ENCODE measurements around the gene DUS1L. TPM values are rescaled to one million over a fixed set of nuclear protein-coding genes. Genes with fewer than 3 reads are reported as not detected.
A peak's percentile ranks its signal among the peaks of the same experiment; 100 is the strongest.

DUS1L gene
- total and polyA plus RNA-seq, 2 donors (not counting 1 experiment from before 2014, with no cell fraction given): 109 to 241 TPM

GRCh38 chr17:82053556-82054263, 11.9 kb downstream of the DUS1L start:
- intact Hi-C loops (cut with micrococcal nuclease): no loop called here
- peaks cover 11% of the 10 kb centered on the region for H3K4me1 Mint-ChIP-seq
- H3K27ac Mint-ChIP-seq: peak overlapping the region; percentile 15
- Histone ChIP-seq H3K9ac (ENCODE audit: low read length) (no peak overlapping the region), H3K9me3 (ENCODE audit: control extremely low read depth in 1 of 3, control insufficient read depth in 2 of 3, insufficient read depth in 1 of 3, low read length in 2 of 3) (no peaks in the 10 kb centered on the region), H2AFZ (ENCODE audit: insufficient read depth, low read depth, low read length, poor library complexity, severe bottlenecking) (no peak overlapping the region), H3K27me3 (replicated peaks in 1 of 4; ENCODE audit: control extremely low read depth in 1 of 4, control insufficient read depth in 3 of 4, insufficient read depth in 4 of 4, low read length in 3 of 4) (no peaks in the 10 kb centered on the region), H3K36me3 (replicated peaks in 1 of 2; ENCODE audit: control extremely low read depth in 1 of 2, control insufficient read depth in 1 of 2, extremely low read depth in 1 of 2, insufficient read depth in 2 of 2, low read length in 1 of 2) (peaks cover 0 to 30% of the 10 kb centered on the region in 2 experiments), H3K4me1 (ENCODE audit: control insufficient read depth in 2 of 2, insufficient read depth in 2 of 2, low read length in 2 of 2) (peaks cover 20 to 34% of the 10 kb centered on the region in 2 donors), H3K4me2 (replicated peaks; ENCODE audit: low read depth, low read length, poor library complexity, severe bottlenecking) (no peak overlapping the region), H3K27ac (ENCODE audit: low read length in 2 of 2) (no peak overlapping the region), H4K20me1 (ENCODE audit: control insufficient read depth, insufficient read depth, low read length, poor library complexity, severe bottlenecking) (peaks cover 19% of the 10 kb centered on the region), H3K4me3 (ENCODE audit: control extremely low read depth in 1 of 5, extremely low read depth in 1 of 5, insufficient read depth in 1 of 5, low read depth in 2 of 5, low read length in 4 of 5) (no peak overlapping the region), H3K79me2 (ENCODE audit: control insufficient read depth, insufficient read depth, low read length) (peaks cover 29% of the 10 kb centered on the region)
- no peaks in the 10 kb centered on the region for H3K27me3 Mint-ChIP-seq
- DNase-seq (no peak), ATAC-seq (ENCODE audit: low read depth) (no peak)
- 98% methylated on average over 28 of the region's 28 CpGs for WGBS (ENCODE audit: insufficient coverage)
- H3K4me3 Mint-ChIP-seq: peak overlapping the region; percentile 80
- ChIA-PET POLR2A (interaction anchor here (1.9 kb wide), 1 partner anchor 16 kb away, joined by 6 read pairs; the partner anchor contains the start of gene DCXR), CTCF (interaction anchor here (1.6 kb wide), 1 partner anchor 94 kb away, joined by 4 read pairs; no protein-coding TSS in a partner anchor)
- no peaks in the 10 kb centered on the region for H3K9me3 Mint-ChIP-seq (ENCODE audit: insufficient read depth)
- TF ChIP-seq EZH2 (IDR thresholded peaks at IDR 0.05; ENCODE audit: borderline replicate concordance, insufficient read depth, low read depth, low read length, poor library complexity, severe bottlenecking): no peak

GRCh38 chr17:82053130-82053529, 12.5 kb downstream of the DUS1L start:
- no peaks in the 10 kb centered on the region for H3K9me3 Mint-ChIP-seq (ENCODE audit: insufficient read depth)
- 96% methylated on average over 19 of the region's 19 CpGs for WGBS (ENCODE audit: insufficient coverage)
- ChIA-PET CTCF (no interaction called here), POLR2A (interaction anchor here (1.9 kb wide), 1 partner anchor 15 kb away, joined by 6 read pairs; the partner anchor contains the start of gene DCXR)
- no peaks in the 10 kb centered on the region for H3K27me3 Mint-ChIP-seq
- Histone ChIP-seq H3K4me2 (replicated peaks; ENCODE audit: low read depth, low read length, poor library complexity, severe bottlenecking) (peak overlapping the region; percentile 99), H3K27ac (ENCODE audit: low read length in 2 of 2) (no peak overlapping the region), H3K9ac (ENCODE audit: low read length) (no peak overlapping the region), H3K9me3 (ENCODE audit: control extremely low read depth in 1 of 3, control insufficient read depth in 2 of 3, insufficient read depth in 1 of 3, low read length in 2 of 3) (no peaks in the 10 kb centered on the region), H2AFZ (ENCODE audit: insufficient read depth, low read depth, low read length, poor library complexity, severe bottlenecking) (no peak overlapping the region), H3K36me3 (replicated peaks in 1 of 2; ENCODE audit: control extremely low read depth in 1 of 2, control insufficient read depth in 1 of 2, extremely low read depth in 1 of 2, insufficient read depth in 2 of 2, low read length in 1 of 2) (peaks cover 0 to 31% of the 10 kb centered on the region in 2 experiments), H3K4me3 (ENCODE audit: control extremely low read depth in 1 of 5, extremely low read depth in 1 of 5, insufficient read depth in 1 of 5, low read depth in 2 of 5, low read length in 4 of 5) (no peak overlapping the region), H3K27me3 (replicated peaks in 1 of 4; ENCODE audit: control extremely low read depth in 1 of 4, control insufficient read depth in 3 of 4, insufficient read depth in 4 of 4, low read length in 3 of 4) (no peaks in the 10 kb centered on the region), H3K4me1 (ENCODE audit: control insufficient read depth in 2 of 2, insufficient read depth in 2 of 2, low read length in 2 of 2) (peaks cover 20 to 34% of the 10 kb centered on the region in 2 donors), H3K79me2 (ENCODE audit: control insufficient read depth, insufficient read depth, low read length) (peaks cover 29% of the 10 kb centered on the region), H4K20me1 (ENCODE audit: control insufficient read depth, insufficient read depth, low read length, poor library complexity, severe bottlenecking) (peaks cover 19% of the 10 kb centered on the region)
- DNase-seq (no peak), ATAC-seq (ENCODE audit: low read depth) (no peak)
- H3K27ac Mint-ChIP-seq: peak overlapping the region; percentile 15
- peaks cover 11% of the 10 kb centered on the region for H3K4me1 Mint-ChIP-seq
- intact Hi-C loops (cut with micrococcal nuclease): no loop called here
- no peak for TF ChIP-seq EZH2 (IDR thresholded peaks at IDR 0.05; ENCODE audit: borderline replicate concordance, insufficient read depth, low read depth, low read length, poor library complexity, severe bottlenecking)
- TF ChIP-seq, protein P1, sequence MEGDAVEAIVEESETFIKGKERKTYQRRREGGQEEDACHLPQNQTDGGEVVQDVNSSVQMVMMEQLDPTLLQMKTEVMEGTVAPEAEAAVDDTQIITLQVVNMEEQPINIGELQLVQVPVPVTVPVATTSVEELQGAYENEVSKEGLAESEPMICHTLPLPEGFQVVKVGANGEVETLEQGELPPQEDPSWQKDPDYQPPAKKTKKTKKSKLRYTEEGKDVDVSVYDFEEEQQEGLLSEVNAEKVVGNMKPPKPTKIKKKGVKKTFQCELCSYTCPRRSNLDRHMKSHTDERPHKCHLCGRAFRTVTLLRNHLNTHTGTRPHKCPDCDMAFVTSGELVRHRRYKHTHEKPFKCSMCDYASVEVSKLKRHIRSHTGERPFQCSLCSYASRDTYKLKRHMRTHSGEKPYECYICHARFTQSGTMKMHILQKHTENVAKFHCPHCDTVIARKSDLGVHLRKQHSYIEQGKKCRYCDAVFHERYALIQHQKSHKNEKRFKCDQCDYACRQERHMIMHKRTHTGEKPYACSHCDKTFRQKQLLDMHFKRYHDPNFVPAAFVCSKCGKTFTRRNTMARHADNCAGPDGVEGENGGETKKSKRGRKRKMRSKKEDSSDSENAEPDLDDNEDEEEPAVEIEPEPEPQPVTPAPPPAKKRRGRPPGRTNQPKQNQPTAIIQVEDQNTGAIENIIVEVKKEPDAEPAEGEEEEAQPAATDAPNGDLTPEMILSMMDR (IDR thresholded peaks at IDR 0.05): no peak
- H3K4me3 Mint-ChIP-seq: peak overlapping the region; percentile 80
